HCEC 1CT (cell line): ENCODE data around the gene PLPP3.
"Not testable (repeated sequence)": the region's sequence is repeated elsewhere in the genome, so short reads cannot be mapped to it uniquely, and the experiment has no call there.

Experiments used
- DNase-seq: peaks from one replicate; pipeline ENCODE4 v3.0.0-alpha.2; 2017

The PLPP3 gene

DNA sequence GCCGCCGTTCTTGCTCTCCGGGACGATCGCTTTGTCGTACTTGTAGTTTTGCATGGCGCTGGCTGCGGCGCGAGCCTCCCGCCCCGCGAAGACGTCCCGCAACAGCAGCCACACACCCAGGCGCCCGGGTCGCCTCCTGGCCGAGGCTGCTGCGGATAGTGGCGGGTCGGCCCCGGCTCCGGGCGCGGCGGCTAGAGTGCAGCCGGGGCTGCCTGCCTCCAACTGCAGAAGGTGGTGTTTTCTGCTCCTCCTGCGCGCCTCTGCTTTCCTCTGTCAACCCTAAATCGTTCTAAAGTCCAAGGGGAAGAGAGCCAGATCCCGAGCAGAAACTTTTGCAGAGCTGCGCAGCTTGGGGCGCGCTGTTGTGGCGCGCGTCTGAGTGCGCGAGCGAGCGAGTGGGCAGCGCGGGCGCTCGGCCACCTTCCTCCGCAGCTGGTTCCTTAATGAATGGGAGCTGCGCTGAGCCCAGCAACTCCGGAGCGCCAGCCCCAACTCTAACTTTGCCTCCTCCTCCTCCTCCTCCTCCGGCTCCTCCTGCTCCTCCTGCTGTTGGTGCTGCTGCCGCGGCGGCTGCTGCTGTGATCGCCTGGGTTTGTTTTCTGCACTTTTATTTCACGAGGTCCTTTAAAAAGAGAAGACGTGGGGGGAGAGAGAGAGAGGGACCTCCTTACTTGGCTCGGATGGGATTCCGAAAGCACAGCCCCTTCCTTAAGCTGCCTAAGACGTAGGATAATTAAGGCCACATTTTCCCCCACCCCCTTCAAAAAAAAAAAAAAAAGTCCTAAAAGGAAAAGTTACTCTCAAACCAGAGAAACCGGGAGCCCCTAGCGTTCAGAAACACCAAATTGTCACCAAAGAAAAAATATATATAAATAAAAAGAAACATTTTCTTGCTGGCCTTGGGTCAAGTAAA, at the start of gene PLPP3:
TSS of gene PLPP3 (minus strand) at position 601 of the 913 bp plus-strand sequence. CDS start at position 54, 547 bp downstream.
- peak; percentile 91 for DNase-seq

- peak; percentile 22 for DNase-seq
Observed at GRCh38 chr1:56627636-56628039, 48.3 kb upstream of the PLPP3 start.

DNA sequence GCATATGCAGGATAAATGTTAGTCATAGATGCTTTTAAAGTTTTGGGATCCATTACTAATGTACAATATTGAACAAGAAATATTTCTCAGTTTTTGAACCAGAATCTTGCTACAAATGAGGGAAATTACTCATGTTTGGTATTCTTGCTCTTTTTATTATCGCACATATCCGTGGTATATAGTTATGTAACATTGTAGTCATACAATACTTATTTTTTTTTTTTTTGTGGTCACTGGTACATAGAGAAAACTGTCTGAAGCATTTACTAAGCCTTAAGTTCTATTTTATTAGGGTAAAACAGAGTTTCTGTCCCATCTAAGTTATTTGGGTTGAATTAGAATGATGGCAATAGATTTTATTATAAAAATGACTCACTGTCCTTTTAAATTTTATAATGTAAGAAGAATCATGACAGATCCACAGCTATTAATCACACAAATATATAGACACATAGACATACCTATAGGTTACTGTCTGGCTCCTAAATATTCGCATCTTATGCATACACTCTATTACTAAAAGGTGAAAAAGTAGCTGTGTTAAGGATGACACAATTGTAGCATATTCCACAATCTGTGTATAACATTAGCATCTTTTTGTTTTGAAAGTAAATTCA, 47.8 kb upstream of the PLPP3 start:
- peak; percentile 11 for DNase-seq

GRCh38 chr1:56626546-56626945, 47.2 kb upstream of the PLPP3 start:
- DNase-seq: peak; percentile 71

DNA sequence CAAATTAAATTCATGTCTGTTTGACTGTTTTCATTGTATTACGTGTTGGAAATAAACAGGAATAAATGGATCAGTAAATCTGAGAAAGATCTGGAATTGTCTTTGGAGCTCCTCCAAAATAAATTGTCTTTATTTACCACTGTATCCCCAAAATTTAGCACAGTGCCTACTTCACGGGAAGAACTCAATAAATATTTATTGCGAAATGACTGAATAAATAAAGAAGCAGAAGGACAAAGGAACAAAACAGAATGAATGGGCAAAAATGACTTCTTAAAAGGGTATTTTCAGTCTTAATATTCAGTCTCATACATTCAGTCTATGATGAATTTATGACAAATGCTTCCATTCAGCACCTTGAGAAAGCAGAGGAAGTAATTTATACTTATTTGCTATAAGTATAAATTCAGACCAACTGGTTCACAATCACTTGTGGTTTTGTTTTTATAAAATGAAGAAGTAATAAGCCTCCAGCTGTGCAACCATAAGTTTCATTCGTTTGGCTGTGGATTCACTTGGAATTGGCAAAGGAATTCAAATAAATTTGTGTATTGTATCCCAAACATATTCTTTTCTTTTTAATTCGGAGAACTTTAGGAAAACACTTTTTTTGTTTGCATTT, 46.6 kb upstream of the PLPP3 start:
- DNase-seq: no peak

DNA sequence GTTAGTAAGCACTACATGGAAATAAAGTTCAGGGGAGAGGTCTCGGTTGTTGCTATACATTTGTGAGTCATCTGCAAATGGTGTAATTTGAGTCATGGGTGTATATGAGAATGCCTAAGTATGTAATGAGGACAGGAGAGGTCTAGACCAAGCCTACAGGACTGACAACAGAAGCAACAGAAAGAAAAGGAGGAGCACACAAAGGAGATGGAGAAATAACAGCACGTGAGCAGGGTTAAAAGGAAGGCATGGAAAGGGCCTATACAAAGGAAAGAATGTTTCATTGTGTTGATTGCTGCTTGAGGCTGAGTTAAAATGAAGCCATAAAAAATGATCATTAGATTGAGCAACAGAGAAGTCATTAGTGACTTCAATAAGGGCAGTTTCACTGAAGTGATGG, 37.8 kb upstream of the PLPP3 start:
- peak; percentile 41 for DNase-seq

DNA sequence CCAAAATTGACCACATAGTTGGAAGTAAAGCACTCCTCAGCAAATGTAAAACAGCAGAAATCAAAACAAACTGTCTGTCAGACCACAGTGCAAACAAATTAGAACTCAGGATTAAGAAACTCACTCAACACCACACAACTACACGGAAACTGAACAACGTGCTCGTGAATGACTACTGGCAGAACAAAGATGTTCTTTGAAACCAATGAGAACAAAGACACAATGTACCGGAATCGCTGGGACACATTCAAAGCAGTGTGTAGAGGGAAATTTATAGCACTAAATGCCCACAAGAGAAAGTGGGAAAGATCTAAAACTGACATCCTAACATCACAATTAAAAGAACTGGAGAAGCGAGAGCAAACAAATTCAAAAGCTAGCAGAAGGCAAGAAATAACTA, 31.4 kb upstream of the PLPP3 start:
- DNase-seq: not testable (repeated sequence)

GRCh38 chr1:56610097-56610496, 30.7 kb upstream of the PLPP3 start:
- not testable (repeated sequence) for DNase-seq

DNA sequence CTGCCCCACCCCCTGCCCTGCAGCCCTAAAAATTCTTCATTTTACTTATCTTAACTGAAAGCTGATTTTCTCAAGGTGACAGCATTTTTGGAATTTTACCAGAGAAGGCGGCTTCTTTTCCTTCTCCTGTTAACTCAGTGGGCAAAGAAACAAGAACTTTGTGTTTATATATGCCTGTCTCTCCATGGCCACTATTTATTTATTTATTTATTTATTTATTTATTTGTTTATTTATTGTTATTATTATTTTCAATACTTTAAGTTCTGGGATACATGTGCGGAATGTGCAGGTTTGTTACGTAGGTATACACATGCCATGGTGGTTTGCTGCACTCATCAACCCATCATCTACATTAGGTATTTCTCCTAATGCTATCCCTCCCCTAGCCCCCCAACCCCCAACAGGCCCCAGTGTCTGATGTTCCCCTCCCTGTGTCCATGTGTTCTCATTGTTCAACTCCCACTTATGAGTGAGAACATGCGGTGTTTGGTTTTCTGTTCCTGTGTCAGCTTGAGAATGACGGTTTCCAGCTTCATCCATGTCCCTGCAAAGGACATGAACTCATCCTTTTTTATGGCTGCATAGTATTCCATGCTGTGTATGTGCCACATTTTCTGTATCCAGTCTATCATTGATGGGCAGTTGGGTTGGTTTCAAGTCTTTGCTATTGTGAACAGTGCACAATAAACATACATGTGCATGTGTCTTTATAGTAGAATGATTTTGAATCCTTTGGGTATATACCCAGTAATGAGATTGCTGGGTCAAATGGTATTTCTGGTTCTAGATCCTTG, 16.2 kb upstream of the PLPP3 start:
- DNase-seq: not testable (repeated sequence)

GRCh38 chr1:56591909-56592308, 12.5 kb upstream of the PLPP3 start:
- no peak for DNase-seq

DNA sequence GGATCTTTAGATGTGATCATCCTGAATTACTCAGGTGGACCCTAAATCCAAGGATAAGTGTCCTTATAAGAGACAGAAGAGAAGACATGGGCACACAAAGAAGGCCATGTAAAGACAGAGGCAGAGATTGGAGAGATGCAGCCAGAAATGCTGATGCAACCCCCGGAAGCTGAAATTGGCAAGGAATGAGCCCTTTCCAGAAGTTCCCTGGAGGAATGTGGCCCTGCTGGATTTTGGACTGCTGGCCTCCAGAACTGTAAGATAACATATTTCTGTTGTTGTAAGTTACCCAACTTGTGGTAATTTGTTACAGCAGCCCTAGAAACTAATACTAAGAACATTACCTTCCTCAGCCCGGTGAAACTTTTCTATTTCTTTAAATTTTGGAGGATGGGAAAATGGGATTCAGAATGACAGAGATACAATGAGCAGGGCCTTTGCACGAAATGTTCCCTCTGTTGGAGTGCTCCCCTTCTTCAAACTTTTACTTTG, 11.2 kb upstream of the PLPP3 start:
- no peak for DNase-seq

GRCh38 chr1:56589369-56589768, 10.0 kb upstream of the PLPP3 start:
- DNase-seq: no peak

- no peak for DNase-seq
Observed at GRCh38 chr1:56586502-56586901, 7.1 kb upstream of the PLPP3 start.

- DNase-seq: peak; percentile 24
Observed at GRCh38 chr1:56585985-56586384, 6.6 kb upstream of the PLPP3 start.

- DNase-seq: peak; percentile 65
Observed at GRCh38 chr1:56584910-56585528, 5.7 kb upstream of the PLPP3 start.

GRCh38 chr1:56583957-56584468, 4.7 kb upstream of the PLPP3 start:
- no peak for DNase-seq

DNA sequence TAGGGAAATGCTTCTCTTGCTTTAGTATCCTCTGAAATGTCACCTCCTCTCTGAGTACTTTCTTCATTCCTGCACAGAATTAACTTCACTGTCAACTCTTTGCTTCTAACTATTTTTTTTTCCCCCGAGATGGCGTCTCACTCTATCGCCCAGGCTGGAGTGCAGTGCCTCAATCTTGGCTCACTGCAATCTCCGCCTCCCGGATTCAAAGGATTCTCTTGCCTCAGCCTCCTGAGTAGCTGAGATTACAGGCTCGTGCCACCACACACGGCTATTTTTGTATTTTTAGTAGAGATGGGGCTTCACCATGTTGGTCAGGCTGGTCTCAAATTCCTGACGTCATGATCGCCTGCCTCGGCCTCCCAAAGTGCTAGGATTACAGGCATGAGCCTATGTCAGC, 1.4 kb upstream of the PLPP3 start:
- no peak for DNase-seq

- DNase-seq: peak; percentile 68
Observed at GRCh38 chr1:56578138-56578962, 1.0 kb downstream of the PLPP3 start.

- DNase-seq: peak; percentile 29
Observed at GRCh38 chr1:56577406-56578137, 1.8 kb downstream of the PLPP3 start.

DNA sequence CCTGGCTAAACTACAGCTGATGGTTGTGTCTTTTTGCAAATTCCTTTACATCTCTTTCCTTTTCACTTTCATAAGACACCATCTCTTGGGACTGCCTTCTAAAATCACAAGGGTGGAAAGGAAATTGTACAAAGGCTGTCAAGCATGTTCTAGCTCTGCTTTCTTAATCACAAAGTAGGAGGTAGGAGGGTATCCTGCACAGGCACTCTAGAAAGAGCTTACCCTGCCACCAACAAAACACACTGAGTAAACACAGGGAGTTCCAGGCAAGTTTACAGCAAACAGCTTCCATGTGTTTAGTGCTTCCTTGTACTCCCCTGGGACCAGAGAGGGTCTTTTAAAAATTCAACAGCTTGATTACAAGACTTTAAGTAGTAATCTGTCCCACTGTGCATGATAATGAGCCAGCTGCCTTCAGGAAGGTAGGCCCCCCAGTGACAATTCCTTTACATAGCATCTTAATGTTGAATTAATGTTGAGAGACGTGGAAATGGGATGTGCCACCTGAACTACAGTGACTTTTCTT, 2.4 kb downstream of the PLPP3 start:
- DNase-seq: peak; percentile 49
